Mesenchymal stem cell (in vitro differentiated cells and primary cell): Measurements from ENCODE around the gene PKNOX1.
"Not testable (repeated sequence)": the region's sequence is repeated elsewhere in the genome, so short reads cannot be mapped to it uniquely, and the experiment has no call there.

Experiments
- DNase-seq: peaks from one replicate; pipeline ENCODE4 v3.0.0-alpha.2; 2013
- H2AFZ ChIP-seq: one replicate; pipeline ENCODE4 v1.6.1; 2013; ENCODE audit warnings: low read depth, mild to moderate bottlenecking, control low read depth, inconsistent platforms, low read length, moderate library complexity
- H2AK5ac ChIP-seq: 2 replicates; pipeline ENCODE4 v1.6.1; 2013; ENCODE audit warnings: low read length, moderate library complexity, mild to moderate bottlenecking, inconsistent platforms; ENCODE audit not compliant: severe bottlenecking
- H2BK120ac ChIP-seq: one replicate; pipeline ENCODE4 v1.6.1; 2013; ENCODE audit warnings: low read depth, mild to moderate bottlenecking, inconsistent platforms, low read length, moderate library complexity
- H2BK12ac ChIP-seq, 2 experiments: one replicate each; pipeline ENCODE4 v1.6.1; 2013; ENCODE audit warnings: inconsistent platforms in 2 of 2, low read length in 2 of 2, mild to moderate bottlenecking in 2 of 2, moderate library complexity in 2 of 2, control low read depth in 1 of 2
- H2BK15ac ChIP-seq: one replicate; pipeline ENCODE4 v1.6.1; 2013; ENCODE audit warnings: mild to moderate bottlenecking, low read depth, inconsistent platforms; ENCODE audit not compliant: poor library complexity, severe bottlenecking
- H2BK5ac ChIP-seq: 2 replicates; pipeline ENCODE4 v1.6.1; 2013; ENCODE audit warnings: low read depth, mild to moderate bottlenecking, low read length, control low read depth, inconsistent platforms; ENCODE audit not compliant: poor library complexity, severe bottlenecking
- H3K14ac ChIP-seq, 2 experiments: one replicate each; pipeline ENCODE4 v1.6.1; 2013; ENCODE audit warnings: inconsistent platforms in 2 of 2, low read length in 2 of 2, control low read depth in 1 of 2, mild to moderate bottlenecking in 1 of 2, moderate library complexity in 1 of 2
- H3K18ac ChIP-seq, 2 experiments: one replicate each; pipeline ENCODE4 v1.6.1; 2013; ENCODE audit warnings: inconsistent platforms in 2 of 2, low read length in 2 of 2, control low read depth in 1 of 2, low read depth in 1 of 2, mild to moderate bottlenecking in 1 of 2
- H3K23ac ChIP-seq, 2 experiments: one replicate each; pipeline ENCODE4 v1.6.1; 2013; ENCODE audit warnings: inconsistent platforms in 2 of 2, low read length in 2 of 2, mild to moderate bottlenecking in 2 of 2, moderate library complexity in 2 of 2, control low read depth in 1 of 2
- H3K27ac ChIP-seq: 2 replicates; pipeline ENCODE4 v1.5.1; 2013; ENCODE audit warnings: mild to moderate bottlenecking, moderate library complexity, low read length, control low read depth, inconsistent platforms; ENCODE audit not compliant: poor library complexity, severe bottlenecking
- H3K27me3 ChIP-seq, 2 experiments: 2 replicates each; pipeline versions ENCODE4 v1.6.1 to v1.7.0; 2013; ENCODE audit warnings: low read length in 2 of 2, mild to moderate bottlenecking in 2 of 2, moderate library complexity in 2 of 2, control low read depth in 1 of 2, inconsistent platforms in 1 of 2; ENCODE audit not compliant: control insufficient read depth in 1 of 2, insufficient read depth in 1 of 2
- H3K36me3 ChIP-seq, 2 experiments: 2 replicates each; pipeline versions ENCODE4 v1.6.1 to v1.7.0; 2013; ENCODE audit warnings: low read length in 2 of 2, control low read depth in 1 of 2, inconsistent platforms in 1 of 2, low read depth in 1 of 2, mild to moderate bottlenecking in 1 of 2; ENCODE audit not compliant: insufficient read depth in 2 of 2, control insufficient read depth in 1 of 2
- H3K4ac ChIP-seq, 2 experiments: one replicate each; pipeline ENCODE4 v1.6.1; 2013; ENCODE audit warnings: inconsistent platforms in 2 of 2, low read length in 2 of 2, mild to moderate bottlenecking in 2 of 2, moderate library complexity in 2 of 2, control low read depth in 1 of 2, low read depth in 1 of 2
- H3K4me1 ChIP-seq: 2 replicates; pipeline ENCODE4 v1.6.1; 2013; ENCODE audit warnings: low read depth, low read length, control low read depth; ENCODE audit not compliant: control insufficient read depth, insufficient read depth
- H3K4me2 ChIP-seq: 2 replicates; pipeline ENCODE4 v1.6.1; 2013; ENCODE audit warnings: low read length, mild to moderate bottlenecking, inconsistent platforms; ENCODE audit not compliant: poor library complexity, severe bottlenecking
- H3K4me3 ChIP-seq, 2 experiments: 2 replicates each; pipeline versions ENCODE4 v1.5.1 to v1.7.0; 2013; ENCODE audit warnings: low read length in 2 of 2, mild to moderate bottlenecking in 2 of 2, control low read depth in 1 of 2, low read depth in 1 of 2; ENCODE audit not compliant: insufficient read depth in 1 of 2
- H3K79me1 ChIP-seq: replicated peaks from 2 replicates; pipeline ENCODE4 v1.6.1; 2013; ENCODE audit warnings: mild to moderate bottlenecking, control low read depth, low read length, inconsistent platforms; ENCODE audit not compliant: poor library complexity, severe bottlenecking
- H3K9ac ChIP-seq: 2 replicates; pipeline ENCODE4 v1.7.0; 2013; ENCODE audit warnings: mild to moderate bottlenecking, low read length, moderate library complexity
- H3K9me3 ChIP-seq: 2 replicates; pipeline ENCODE4 v1.7.0; 2013; ENCODE audit warnings: mild to moderate bottlenecking, low read length; ENCODE audit not compliant: control insufficient read depth
- H4K8ac ChIP-seq: one replicate; pipeline ENCODE4 v1.6.1; 2013; ENCODE audit warnings: inconsistent platforms, mild to moderate bottlenecking, low read length, moderate library complexity
- H4K91ac ChIP-seq: one replicate; pipeline ENCODE4 v1.6.1; 2013; ENCODE audit warnings: mild to moderate bottlenecking, low read length, inconsistent platforms
- WGBS: methylation state at CpG from one replicate; pipeline ENCODE4 v1.1.7; 2013; ENCODE audit warnings: mixed read lengths; 5-methylcytosine and 5-hydroxymethylcytosine counted together

The PKNOX1 gene

GRCh38 chr21:42949094-42949755 lies 25.1 kb upstream of the PKNOX1 start:
- not testable (repeated sequence) for H3K9me3 ChIP-seq, H3K27me3 ChIP-seq, H3K27ac ChIP-seq, H2BK15ac ChIP-seq, H3K14ac ChIP-seq, H2BK5ac ChIP-seq, H2AFZ ChIP-seq, H3K23ac ChIP-seq, H3K4me3 ChIP-seq, H3K4ac ChIP-seq, H2BK120ac ChIP-seq, H3K4me1 ChIP-seq, H3K79me1 ChIP-seq, H3K9ac ChIP-seq, H2AK5ac ChIP-seq, H3K36me3 ChIP-seq, H4K8ac ChIP-seq, H2BK12ac ChIP-seq, H3K4me2 ChIP-seq, H4K91ac ChIP-seq, DNase-seq, H3K18ac ChIP-seq
- 95% methylated on average over 11 of the region's 13 CpGs for WGBS

GRCh38 chr21:42951193-42951592 lies 23.2 kb upstream of the PKNOX1 start:
- H2BK15ac ChIP-seq, H2BK5ac ChIP-seq, H3K18ac ChIP-seq, H3K4ac ChIP-seq, H3K79me1 ChIP-seq, H3K4me1 ChIP-seq, H2AFZ ChIP-seq, H4K91ac ChIP-seq, H3K27ac ChIP-seq, H3K27me3 ChIP-seq, H2BK120ac ChIP-seq, H4K8ac ChIP-seq, H3K4me2 ChIP-seq, H3K9me3 ChIP-seq, H3K9ac ChIP-seq, H3K14ac ChIP-seq, H3K4me3 ChIP-seq, DNase-seq, H2BK12ac ChIP-seq, H3K36me3 ChIP-seq, H2AK5ac ChIP-seq, H3K23ac ChIP-seq: not testable (repeated sequence)
- 99% methylated on average over 4 of the region's 9 CpGs for WGBS

- no peaks in the 10 kb centered on the region for H3K27me3 ChIP-seq
- no peaks in the 10 kb centered on the region for H3K9me3 ChIP-seq
- no peak overlapping the region for H3K4me3 ChIP-seq
- H2AFZ ChIP-seq, result no peak overlapping the region
- H3K36me3 ChIP-seq, result no peaks in the 10 kb centered on the region
- no peaks in the 10 kb centered on the region for H3K4me1 ChIP-seq
- H2BK12ac ChIP-seq, result no peak overlapping the region
- no peak overlapping the region for H3K27ac ChIP-seq
- H3K4me2 ChIP-seq, result no peak overlapping the region
- H3K4ac ChIP-seq, result no peak overlapping the region
- no peak overlapping the region for H3K14ac ChIP-seq
- no peak overlapping the region for H3K18ac ChIP-seq
- H2BK5ac ChIP-seq, result no peak overlapping the region
- H2BK120ac ChIP-seq, result no peak overlapping the region
- no peak overlapping the region for H3K9ac ChIP-seq
- H2AK5ac ChIP-seq, result no peak overlapping the region
- H4K91ac ChIP-seq, result no peak overlapping the region
- 82% methylated on average over 11 of the region's 13 CpGs for WGBS
- no peak overlapping the region for H2BK15ac ChIP-seq
- H3K23ac ChIP-seq, result no peak overlapping the region
- no peak for DNase-seq
- H3K79me1 ChIP-seq, result no peaks in the 10 kb centered on the region
- no peak overlapping the region for H4K8ac ChIP-seq
Measured at GRCh38 chr21:42956824-42957630, 17.3 kb upstream of the PKNOX1 start.

- H2BK5ac ChIP-seq, H3K27ac ChIP-seq, DNase-seq, H3K4me2 ChIP-seq, H4K8ac ChIP-seq, H3K9ac ChIP-seq, H2BK12ac ChIP-seq, H3K27me3 ChIP-seq, H3K4me1 ChIP-seq, H2AFZ ChIP-seq, H3K79me1 ChIP-seq, H3K14ac ChIP-seq, H3K4me3 ChIP-seq, H2AK5ac ChIP-seq, H3K9me3 ChIP-seq, H3K23ac ChIP-seq, H3K36me3 ChIP-seq, H2BK120ac ChIP-seq, H4K91ac ChIP-seq, H3K18ac ChIP-seq, H2BK15ac ChIP-seq, H3K4ac ChIP-seq: not testable (repeated sequence)
- WGBS, result 89% methylated on average over 6 of the region's 6 CpGs
Measured at GRCh38 chr21:42958122-42958521, 16.2 kb upstream of the PKNOX1 start.
